Transverse colon (tissue), 3 donors: ENCODE data around the gene ITLN2.

ENCODE experiments used
- EP300 ChIP-seq: sonication (generic); formaldehyde crosslinking; IDR thresholded peaks from one replicate; pipeline ENCODE4 v1.6.1; 2017; ENCODE audit warnings: antibody characterized with exemption, low read depth
- POLR2AphosphoS5 ChIP-seq, 3 donors: sonication (generic); formaldehyde crosslinking; IDR thresholded peaks; one replicate each; pipeline ENCODE4 v1.6.1; 2016; ENCODE audit warnings: antibody characterized with exemption in 3 of 3

- TF ChIP-seq EP300, result no peak
- no peak for TF ChIP-seq POLR2AphosphoS5 (IDR thresholded peaks at IDR 0.05)
Measured at GRCh38 chr1:160951443-160952128, 3.0 kb downstream of the ITLN2 start.
